Esophagus muscularis mucosa (tissue), 4 donors: Measurements from ENCODE around the gene RUNX1.

Source experiments
- EP300 ChIP-seq: sonication (generic); formaldehyde crosslinking; IDR thresholded peaks from one replicate; pipeline ENCODE4 v1.6.1; 2017; ENCODE audit warnings: antibody characterized with exemption
- POLR2A ChIP-seq: fragments of 450-650 bp; IDR thresholded peaks from one replicate; pipeline ENCODE4 v1.6.1; 2017; ENCODE audit warnings: antibody characterized with exemption, moderate library complexity, mild to moderate bottlenecking, low read depth
- POLR2AphosphoS5 ChIP-seq, 2 donors: sonication (generic); formaldehyde crosslinking; IDR thresholded peaks; one replicate each; pipeline ENCODE4 v1.6.1; 2017; ENCODE audit warnings: antibody characterized with exemption in 2 of 2
- TF ChIP-seq, protein P1 (sequence below), 3 experiments: fragments of 200-600 bp in 2 of 3; fragments of 450-650 bp in 1 of 3; sonication (generic) in 2 of 3; IDR thresholded peaks; one replicate each; pipeline ENCODE4 v1.5.1; 2017 to 2019; ENCODE audit warnings: antibody characterized with exemption in 3 of 3, mild to moderate bottlenecking in 2 of 3, moderate library complexity in 1 of 3

DNA sequence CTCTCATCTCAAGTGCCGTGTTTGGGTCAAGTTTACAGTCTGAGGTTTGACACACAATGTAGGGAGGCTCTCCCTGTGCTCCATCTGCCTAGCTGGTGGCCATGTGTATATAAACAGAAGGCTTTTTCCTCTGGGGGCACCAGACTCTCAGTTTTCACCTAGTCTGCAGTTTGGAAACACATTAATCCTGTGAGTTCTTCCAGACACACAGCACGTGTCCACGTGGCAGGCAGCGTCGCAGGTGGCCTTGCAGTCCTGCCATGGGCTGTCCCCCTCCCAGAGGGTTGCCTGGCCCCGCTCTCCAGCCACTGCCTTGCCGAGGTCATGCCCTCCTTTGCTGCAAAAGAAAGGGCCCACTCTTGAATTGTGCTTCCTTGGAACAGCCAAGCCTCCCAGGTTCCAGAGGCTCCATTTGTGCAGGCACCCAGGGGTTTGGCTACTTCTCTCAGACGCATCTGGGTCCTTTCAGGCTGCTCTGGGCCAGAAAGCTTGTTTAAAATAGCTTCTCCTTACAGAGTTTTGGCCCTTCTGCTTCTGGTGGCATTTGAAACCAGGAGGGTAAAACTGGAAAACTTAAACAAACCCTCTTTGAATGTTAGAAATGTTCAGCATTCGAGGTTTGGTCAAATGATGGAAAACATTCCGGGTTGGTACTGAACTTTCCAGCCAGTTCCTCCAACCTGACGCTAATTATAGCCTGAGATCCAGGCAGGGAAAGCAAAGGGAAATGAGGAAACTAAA, 4.4 kb upstream of the RUNX1 start:
- TF ChIP-seq, protein P1, sequence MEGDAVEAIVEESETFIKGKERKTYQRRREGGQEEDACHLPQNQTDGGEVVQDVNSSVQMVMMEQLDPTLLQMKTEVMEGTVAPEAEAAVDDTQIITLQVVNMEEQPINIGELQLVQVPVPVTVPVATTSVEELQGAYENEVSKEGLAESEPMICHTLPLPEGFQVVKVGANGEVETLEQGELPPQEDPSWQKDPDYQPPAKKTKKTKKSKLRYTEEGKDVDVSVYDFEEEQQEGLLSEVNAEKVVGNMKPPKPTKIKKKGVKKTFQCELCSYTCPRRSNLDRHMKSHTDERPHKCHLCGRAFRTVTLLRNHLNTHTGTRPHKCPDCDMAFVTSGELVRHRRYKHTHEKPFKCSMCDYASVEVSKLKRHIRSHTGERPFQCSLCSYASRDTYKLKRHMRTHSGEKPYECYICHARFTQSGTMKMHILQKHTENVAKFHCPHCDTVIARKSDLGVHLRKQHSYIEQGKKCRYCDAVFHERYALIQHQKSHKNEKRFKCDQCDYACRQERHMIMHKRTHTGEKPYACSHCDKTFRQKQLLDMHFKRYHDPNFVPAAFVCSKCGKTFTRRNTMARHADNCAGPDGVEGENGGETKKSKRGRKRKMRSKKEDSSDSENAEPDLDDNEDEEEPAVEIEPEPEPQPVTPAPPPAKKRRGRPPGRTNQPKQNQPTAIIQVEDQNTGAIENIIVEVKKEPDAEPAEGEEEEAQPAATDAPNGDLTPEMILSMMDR (IDR thresholded peaks at IDR 0.05): no peak
- no peak for TF ChIP-seq POLR2A
- no peak for TF ChIP-seq POLR2AphosphoS5 (IDR thresholded peaks at IDR 0.05)
- TF ChIP-seq EP300: no peak
